SH-SY5Y (cell line): ENCODE measurements around the gene TRIM59.

Experiments used
- GATA2 ChIP-seq: IDR thresholded peaks from 2 replicates; pipeline ENCODE4 v1.6.1; 2011; ENCODE audit warnings: mild to moderate bottlenecking, low read depth, low read length
- GATA3 ChIP-seq: IDR thresholded peaks from 2 replicates; pipeline ENCODE4 v1.6.1; 2011; ENCODE audit warnings: low read depth, mild to moderate bottlenecking, low read length, moderate library complexity

- TF ChIP-seq GATA2 (no peak), GATA3 (no peak)
Measured at GRCh38 chr3:160412477-160412876, 37.1 kb downstream of the TRIM59 start.
